DMS53 (cell line): ENCODE measurements around the gene VARS2.
A peak's percentile ranks its signal among the peaks of the same experiment; 100 is the strongest.
"Not testable (repeated sequence)": the region's sequence is repeated elsewhere in the genome, so short reads cannot be mapped to it uniquely, and the experiment has no call there.

Experiments
- DNase-seq: peaks from one replicate; lab custom pipeline; 2025; lab: John Stamatoyannopoulos, UW

Gene VARS2

GRCh38 chr6:30914076-30914853 lies at the start of gene VARS2:
Gene VARS2, plus strand, starts transcription at chr6:30914238. Its CDS starts 599 bp downstream, at chr6:30914837.
- peak; percentile 96 for DNase-seq

- no peak for DNase-seq
Observed at GRCh38 chr6:30864325-30864724, 49.7 kb upstream of the VARS2 start.

GRCh38 chr6:30869241-30869749 lies 44.7 kb upstream of the VARS2 start:
- not testable (repeated sequence) for DNase-seq

GRCh38 chr6:30870546-30870945 lies 43.5 kb upstream of the VARS2 start:
- no peak for DNase-seq

- DNase-seq = no peak
Observed at GRCh38 chr6:30871592-30872183, 42.4 kb upstream of the VARS2 start.

- DNase-seq = no peak
Observed at GRCh38 chr6:30873137-30873640, 40.8 kb upstream of the VARS2 start.

- DNase-seq = not testable (repeated sequence)
Observed at GRCh38 chr6:30873795-30874194, 40.2 kb upstream of the VARS2 start.

GRCh38 chr6:30875244-30876038 lies 38.6 kb upstream of the VARS2 start:
- peak; percentile 77 for DNase-seq

- no peak for DNase-seq
Observed at GRCh38 chr6:30876039-30876730, 37.9 kb upstream of the VARS2 start.

GRCh38 chr6:30877419-30878262 lies 36.4 kb upstream of the VARS2 start:
- DNase-seq = peak; percentile 94

GRCh38 chr6:30879684-30880427 lies 34.2 kb upstream of the VARS2 start:
- DNase-seq = no peak

- no peak for DNase-seq
Observed at GRCh38 chr6:30880698-30881252, 33.3 kb upstream of the VARS2 start.

- DNase-seq = peak; percentile 46
Observed at GRCh38 chr6:30881392-30882203, 32.4 kb upstream of the VARS2 start.

GRCh38 chr6:30882204-30882758 lies 31.8 kb upstream of the VARS2 start:
- peak; percentile 70 for DNase-seq

GRCh38 chr6:30882759-30883684 lies 31.0 kb upstream of the VARS2 start:
- peak; percentile 91 for DNase-seq

- peak; percentile 93 for DNase-seq
Observed at GRCh38 chr6:30883685-30884520, 30.1 kb upstream of the VARS2 start, which contains the start of gene DDR1. Gene DDR1, plus strand, starts transcription at chr6:30884519. Its CDS starts 4,211 bp downstream, at chr6:30888730.
